COLO829 (cell line): Measurements from ENCODE around the gene KDM4B.
A peak's percentile ranks its signal among the peaks of the same experiment; 100 is the strongest.
"Not testable (repeated sequence)": the region's sequence is repeated elsewhere in the genome, so short reads cannot be mapped to it uniquely, and the experiment has no call there.

Experiments
- DNase-seq: peaks from one replicate; pipeline ENCODE4 v3.0.0; 2012; ENCODE audit warnings: low spot score

KDM4B gene

DNA sequence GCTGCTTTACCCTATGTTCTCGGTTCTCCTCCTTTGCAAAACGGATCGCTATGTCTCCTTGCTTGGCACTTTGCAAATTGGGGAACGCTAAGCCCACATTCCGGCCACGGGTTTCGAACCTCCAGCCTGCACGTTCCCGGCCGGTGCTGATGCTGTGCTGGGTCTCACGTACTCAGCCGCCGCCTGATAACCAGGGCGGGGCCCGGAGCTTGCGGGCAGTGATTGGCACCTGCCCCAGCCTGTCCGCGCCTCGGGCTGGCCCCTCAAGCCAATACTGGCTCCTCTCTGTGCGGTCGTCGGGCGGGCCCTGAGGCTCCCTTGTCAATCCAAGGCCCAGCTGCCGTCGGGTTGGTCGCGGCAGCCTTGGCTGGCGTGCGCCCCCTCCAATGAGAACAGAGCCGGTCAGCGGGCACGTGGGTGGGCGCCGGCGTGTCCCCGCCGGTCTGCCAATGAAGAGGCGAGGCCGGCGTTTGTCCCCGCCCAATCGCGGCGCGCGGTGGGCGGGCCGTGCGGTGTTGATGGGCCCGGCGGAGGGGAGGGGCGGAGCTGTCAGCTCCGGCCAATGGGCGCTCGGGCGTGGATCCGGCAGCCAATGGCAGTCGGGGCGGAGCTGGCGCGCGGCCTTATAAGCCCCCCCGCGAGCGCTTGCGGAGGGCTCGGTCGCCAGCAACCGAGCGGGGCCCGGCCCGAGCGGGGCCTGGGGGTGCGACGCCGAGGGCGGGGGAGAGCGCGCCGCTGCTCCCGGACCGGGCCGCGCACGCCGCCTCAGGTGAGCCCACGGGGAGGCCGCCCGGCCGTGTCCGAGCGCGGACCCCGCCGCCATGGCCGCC, at the start of gene KDM4B:
Gene KDM4B (plus strand): TSS at position 652 of the 830 bp plus-strand sequence. CDS start 63,778 bp downstream, outside the sequence.
- peak; percentile 97 for DNase-seq

DNA sequence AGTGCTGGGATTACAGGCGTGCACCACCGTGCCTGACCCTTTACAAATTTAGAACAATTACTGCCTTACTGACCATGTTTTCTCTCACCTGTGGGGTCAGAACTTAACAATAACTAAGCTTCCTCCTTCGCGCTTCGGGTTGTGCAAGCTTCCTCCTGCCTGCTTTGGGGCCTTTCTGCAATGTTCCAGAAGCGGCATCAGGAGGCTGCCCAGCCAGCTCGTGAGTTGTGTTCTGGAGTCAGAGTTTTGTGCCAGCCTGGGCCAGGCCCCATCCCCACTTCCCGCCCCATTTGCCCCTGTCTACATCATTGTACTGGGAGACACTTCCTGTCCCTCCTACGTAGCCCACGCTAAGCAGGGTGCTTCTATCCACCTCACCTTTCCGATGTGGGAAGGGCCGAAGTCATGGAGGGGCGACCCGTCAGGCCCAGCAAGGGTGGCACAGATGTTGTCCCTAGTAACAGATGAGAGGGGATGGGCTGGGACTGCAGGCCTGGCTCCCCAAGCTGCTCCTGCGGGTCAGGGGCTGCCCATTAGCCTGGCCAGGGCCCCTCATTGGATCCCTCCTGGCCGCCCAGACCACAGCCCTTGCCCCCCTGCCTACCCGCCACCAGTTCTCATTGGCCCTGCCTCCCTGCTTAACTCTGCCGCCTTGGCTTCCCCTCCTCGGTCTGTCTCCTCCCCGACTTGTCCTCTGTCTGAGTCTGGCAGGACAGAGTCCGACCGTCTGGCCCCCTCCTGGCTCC, 46.2 kb upstream of the KDM4B start:
- DNase-seq, result no peak

DNA sequence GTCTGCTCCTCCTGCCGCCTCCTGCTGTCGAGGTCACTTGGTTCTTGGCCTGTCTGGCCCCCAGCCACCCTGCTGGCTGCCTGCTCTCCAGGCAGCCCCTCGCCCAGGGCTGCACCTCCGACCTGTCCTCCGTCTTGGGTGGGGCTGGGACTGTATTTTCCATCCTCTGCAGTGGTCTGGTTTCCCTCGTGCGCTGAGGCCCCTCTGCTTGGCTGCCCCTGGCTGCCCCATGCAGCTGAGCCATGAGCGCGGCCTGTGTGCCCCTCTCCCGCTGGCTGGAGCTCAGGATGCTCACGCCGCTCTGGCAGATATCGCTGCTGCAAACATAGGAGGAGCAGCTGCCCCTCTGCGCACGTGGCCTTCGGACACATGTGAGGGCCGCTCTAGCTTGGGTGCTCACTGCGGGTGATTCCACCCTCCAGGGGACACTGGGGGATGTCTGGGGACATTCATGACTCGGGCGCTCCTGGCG, 45.6 kb upstream of the KDM4B start:
- DNase-seq, result no peak

DNA sequence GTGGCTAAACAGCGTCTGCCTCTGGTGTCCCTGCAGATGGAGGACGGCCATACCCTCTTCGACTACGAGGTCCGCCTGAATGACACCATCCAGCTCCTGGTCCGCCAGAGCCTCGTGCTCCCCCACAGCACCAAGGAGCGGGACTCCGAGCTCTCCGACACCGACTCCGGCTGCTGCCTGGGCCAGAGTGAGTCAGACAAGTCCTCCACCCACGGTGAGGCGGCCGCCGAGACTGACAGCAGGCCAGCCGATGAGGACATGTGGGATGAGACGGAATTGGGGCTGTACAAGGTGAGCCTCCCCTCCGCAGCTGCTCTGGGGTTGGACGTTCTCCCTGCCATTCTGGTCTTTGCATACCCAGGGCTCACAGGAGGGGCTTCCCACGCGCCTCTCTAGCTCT, 39.7 kb upstream of the KDM4B start:
- DNase-seq, result no peak

DNA sequence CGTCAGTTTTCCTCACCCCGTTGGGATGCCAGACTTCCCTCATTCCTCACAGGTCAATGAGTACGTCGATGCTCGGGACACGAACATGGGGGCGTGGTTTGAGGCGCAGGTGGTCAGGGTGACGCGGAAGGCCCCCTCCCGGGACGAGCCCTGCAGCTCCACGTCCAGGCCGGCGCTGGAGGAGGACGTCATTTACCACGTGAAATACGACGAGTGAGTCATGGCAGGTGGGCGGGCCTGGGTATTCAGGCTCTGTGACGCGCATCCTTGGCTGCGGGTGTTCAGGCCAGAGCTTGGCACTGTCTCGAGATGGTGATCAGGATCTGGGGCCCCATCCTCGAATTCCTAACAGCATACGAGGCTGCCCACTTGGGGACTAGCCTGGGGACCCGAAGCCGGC, 38.2 kb upstream of the KDM4B start:
- DNase-seq, result no peak

DNA sequence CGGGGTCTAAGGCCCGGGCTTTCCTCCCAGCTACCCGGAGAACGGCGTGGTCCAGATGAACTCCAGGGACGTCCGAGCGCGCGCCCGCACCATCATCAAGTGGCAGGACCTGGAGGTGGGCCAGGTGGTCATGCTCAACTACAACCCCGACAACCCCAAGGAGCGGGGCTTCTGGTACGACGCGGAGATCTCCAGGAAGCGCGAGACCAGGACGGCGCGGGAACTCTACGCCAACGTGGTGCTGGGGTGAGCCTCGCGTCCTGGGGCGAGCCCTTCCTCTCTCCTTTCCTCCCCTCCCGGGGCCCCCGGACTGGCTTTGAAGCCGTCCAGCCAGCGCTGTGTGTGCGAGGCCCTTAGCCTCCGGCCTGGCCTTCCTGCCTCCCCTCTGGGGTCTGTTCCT, 36.2 kb upstream of the KDM4B start:
- no peak for DNase-seq

DNA sequence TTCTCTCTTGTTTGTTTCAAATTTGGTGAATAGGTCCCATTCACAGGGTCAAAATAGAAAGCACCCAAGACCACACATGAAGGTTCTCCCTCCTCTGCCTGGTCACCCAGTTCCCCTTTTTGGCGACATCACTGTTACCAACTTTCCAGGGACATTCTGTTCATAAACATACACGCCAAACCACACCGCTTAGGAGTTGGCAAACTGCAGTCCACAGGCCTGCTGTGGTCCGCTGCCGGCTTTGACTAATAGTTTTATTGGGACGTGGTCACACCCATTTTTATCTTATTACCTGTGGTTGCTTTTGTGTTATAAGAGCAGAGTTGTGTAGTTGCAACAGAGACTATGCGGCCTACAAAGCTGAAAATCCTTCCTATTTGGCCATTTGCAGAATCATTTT, 35.4 kb upstream of the KDM4B start:
- no peak for DNase-seq

DNA sequence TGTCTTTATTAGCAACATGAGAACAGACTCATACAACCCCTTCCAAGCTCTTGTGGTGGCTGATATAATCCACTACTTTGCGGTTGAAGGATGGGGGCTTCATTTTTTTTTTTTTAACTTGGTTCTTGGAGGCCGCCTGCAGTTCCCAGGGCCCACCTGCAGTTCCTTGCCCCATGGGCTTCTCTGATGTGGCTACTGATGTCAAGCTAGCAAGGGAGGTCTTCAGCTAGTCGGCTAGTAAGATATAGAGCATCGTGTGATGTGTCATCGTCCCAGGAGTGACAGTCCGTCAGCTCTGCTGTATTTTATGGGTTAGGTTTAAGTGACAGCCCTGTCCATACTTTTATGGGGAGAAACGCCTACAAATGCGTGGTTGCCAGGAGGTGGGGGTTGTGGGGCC, 33.5 kb upstream of the KDM4B start:
- no peak for DNase-seq

DNA sequence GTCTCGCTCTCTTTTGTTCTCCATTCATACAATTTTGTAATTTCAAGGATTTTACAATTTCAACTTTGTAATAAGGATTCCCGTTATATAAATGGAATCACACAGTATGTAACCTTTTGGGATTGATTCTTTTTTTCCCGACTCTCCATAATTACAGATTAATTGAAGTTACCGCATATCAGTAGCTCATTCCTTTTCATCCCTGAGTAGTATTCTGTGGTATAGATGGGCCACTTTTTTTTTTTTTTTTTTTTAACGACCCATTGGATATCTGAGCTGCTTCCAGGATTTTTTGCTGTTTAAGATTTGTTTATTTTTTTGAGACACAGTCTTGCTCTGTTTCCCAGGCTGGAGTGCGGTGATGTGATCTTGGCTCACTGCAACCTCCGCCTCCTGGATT, 31.9 kb upstream of the KDM4B start:
- no peak for DNase-seq

DNA sequence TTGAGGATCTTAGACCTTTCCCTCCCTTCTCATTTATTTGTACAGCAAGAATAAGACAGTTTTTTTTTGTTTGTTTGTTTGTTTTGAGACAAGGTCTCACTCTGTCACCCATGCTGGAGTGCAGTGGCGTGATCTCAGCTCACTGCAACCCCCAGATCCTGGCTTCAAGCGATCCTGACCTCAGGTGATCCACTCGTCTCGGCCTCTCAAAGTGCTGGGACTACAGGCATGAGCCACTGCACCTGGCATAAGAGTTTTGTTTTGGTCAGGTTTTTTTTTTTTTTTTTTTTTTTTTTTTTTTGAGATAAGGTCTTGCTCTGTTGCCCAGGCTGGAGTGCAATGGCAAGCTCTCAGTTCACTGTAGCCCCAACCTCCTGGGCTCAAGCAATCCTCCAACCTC, 30.5 kb upstream of the KDM4B start:
- not testable (repeated sequence) for DNase-seq

DNA sequence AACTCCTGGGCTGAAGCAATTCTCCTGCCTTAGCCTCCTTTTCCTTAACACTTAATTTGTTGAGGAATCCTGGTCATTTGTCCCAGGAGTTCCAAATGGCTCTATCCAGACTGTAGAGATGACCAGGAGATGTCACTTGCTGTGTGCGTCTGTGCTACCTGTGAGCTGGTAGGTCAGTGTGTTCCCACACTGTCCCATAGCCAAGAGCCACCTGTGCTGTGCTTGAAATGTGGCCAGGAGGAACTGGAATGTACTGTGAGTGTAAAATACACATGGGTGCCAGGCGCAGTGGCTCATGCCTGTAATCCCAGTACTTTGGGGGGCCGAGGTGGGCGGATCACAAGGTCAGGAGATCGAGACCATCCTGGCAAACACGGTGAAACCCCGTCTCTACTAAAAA, 29.4 kb upstream of the KDM4B start:
- no peak for DNase-seq

DNA sequence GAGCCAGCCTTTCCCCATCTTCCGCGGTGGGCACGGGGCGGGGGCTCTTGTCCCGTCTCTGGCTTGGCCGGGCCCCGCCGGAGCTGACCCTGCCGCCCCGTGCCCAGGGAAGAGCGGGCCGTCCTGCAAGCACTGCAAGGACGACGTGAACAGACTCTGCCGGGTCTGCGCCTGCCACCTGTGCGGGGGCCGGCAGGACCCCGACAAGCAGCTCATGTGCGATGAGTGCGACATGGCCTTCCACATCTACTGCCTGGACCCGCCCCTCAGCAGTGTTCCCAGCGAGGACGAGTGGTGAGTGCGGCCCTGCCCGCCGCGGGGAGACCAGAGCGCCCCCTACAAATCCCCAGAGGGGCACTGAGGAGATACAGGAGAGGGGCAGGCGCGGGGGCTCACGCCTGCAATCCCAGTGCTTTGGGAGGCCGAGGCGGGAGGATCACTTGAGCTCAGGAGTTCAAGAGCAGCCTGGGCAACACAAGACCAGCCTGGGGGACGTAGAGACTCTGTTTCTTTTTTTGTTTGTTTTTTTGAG, 27.2 kb upstream of the KDM4B start:
- not testable (repeated sequence) for DNase-seq

DNA sequence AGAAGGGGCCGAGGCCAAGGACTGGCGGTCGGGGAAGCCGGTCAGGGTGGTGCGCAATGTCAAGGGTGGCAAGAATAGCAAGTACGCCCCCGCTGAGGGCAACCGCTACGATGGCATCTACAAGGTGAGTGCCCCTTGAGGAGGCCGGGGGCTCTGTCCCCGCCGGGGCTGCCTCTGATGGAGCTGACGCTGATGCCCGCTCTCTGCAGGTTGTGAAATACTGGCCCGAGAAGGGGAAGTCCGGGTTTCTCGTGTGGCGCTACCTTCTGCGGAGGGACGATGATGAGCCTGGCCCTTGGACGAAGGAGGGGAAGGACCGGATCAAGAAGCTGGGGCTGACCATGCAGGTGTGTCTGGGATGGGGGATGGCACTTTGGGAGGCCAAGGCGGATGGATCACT, 18.3 kb upstream of the KDM4B start:
- DNase-seq, result not testable (repeated sequence)

DNA sequence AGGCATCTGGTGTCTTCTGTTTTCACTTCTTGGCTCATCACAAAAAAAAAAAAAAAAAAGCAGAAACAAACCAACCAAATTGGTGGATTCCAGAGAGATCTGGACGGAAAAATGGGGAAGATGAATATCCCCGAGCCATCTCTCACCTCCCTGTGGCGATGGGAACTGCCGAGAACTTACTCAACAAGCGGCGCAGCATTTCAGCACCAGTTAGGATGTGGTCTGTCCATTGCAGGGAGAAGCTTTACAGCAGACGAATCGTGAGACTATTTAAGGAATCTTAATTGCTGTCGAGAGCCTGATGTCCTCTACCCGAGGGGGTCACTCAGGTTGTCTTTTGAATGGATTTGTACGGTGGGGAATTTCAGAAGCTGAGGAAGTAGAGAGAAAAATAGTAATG, 17.3 kb upstream of the KDM4B start:
- DNase-seq, result no peak

DNA sequence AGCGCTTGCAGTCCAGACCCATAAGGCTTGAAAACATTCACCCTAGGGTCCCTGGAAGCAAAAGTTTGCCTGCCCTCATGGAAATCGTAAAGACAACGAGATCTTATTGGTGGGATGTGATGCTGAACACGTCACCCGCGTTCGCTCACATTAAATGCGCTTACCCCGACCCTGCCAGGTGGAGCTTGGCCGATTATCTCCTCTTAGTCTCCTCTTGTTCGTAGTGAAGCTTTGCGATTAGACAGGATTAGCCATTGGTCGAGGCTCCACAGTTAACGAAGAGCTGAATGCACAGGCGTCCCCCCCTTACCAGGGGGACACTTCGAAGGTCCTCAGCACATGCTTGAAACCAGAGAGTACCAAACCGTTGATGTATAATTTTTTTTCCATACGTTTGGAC, 16.0 kb upstream of the KDM4B start:
- DNase-seq, result no peak

DNA sequence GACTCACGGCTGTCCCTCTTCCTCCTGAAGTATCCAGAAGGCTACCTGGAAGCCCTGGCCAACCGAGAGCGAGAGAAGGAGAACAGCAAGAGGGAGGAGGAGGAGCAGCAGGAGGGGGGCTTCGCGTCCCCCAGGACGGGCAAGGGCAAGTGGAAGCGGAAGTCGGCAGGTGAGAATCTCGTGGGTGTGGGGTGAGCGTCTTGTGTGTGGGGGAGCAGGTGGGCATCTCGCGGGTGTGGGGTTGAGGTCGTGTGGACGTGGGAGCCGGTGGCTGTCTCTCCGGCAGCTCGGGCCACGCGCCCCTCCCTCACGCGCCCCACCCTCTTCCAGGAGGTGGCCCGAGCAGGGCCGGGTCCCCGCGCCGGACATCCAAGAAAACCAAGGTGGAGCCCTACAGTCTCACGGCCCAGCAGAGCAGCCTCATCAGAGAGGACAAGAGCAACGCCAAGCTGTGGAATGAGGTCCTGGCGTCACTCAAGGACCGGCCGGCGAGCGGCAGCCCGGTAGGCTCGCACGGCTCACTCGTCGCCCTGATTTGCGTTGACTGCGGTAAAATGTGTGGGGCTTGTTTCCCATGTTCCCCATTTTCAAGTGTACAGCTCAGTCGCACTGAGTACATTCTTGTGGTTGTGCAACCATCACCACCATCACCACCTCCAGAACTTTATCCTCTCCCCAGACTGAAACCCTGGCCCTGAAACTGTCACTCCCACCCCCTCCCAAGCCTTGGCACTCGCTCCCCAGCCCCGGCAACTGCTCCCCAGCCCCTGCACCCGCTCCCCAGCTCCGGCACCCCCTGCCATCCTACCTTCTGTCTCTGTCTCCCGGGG, 14.4 kb upstream of the KDM4B start:
- DNase-seq, result not testable (repeated sequence)

DNA sequence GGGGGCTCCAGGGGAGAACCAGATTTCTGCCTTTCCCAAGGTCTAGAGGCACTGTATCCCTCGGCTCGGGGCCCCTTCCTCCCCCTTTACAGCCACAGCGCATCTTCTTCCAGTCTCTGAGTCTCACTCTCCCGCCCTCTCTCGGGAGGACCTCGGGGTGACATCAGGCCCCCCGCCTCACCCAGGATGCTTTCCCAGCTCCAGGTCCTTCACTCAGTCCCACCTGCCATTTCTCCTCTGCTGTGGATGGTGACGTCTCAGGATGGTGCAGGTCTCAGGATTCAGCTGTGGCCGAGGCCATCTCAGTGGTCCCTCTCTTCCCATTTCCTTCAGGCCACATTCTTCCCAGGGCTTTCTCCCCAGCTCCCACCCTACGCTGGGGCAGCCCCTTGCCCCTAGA, 13.6 kb upstream of the KDM4B start:
- DNase-seq, result no peak

DNA sequence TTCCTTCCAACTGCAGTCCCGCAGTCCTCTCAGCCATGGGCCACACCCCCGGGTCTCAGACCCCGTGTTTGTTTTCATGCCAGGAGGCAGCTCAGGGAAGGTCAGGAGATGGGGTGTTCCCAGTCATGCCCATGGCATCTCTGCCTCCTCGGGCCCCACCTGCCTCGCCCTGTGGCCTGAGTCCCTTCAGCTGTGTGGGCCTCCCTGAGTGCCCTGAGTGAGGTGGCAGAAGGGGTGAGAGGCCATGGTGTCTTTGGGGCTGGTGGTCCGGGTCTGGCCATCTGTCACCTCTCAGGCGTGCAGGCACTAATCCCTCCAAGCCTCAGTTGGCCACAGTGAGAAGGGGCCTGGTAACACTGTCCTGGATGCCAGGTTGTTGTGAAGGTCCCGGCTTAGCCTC, 10.9 kb upstream of the KDM4B start:
- no peak for DNase-seq

DNA sequence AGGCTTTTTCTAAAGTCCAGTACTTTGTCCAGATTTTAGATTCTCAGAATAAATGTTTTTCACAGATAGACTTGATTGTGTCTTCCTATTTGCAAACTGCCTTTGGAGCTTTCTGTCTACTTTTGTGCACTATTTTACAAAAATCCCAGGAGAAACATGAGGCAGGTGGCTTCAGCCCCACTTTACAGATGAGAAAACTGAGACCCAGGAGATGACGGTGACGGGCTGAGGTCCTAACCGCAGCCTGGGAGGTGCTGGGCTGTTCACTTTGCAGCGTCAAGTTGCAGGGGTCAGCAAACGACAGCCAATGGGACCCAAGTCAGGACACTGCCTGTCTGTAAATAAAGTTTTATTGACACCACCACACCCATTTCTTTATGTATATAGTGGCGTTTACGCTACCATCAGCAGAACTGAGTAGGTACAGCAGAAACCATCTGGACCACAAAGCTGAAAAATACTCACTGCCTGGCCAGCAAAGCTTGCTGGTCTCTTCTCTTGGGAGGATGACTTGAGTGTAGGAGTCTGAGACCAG, 6.8 kb upstream of the KDM4B start:
- DNase-seq, result no peak

DNA sequence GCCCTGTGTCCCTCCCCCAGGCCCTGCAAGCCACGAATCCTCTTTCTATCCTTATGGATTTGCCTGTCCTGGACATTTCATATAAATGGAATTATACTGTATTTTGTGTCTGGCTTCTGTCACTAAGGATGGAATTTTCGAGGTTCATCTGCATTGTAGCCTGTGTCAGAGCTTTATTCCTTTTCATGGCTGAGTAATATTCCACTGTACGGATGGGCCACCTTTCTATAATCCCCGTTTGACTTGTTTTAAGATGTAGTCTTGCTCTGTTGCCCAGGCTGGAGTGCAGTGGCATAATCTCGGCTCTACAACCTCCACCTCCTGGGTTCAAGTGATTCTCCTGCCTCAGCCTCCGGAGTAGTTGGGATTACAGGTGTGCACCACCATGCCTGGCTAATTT, 3.9 kb upstream of the KDM4B start:
- DNase-seq, result no peak

DNA sequence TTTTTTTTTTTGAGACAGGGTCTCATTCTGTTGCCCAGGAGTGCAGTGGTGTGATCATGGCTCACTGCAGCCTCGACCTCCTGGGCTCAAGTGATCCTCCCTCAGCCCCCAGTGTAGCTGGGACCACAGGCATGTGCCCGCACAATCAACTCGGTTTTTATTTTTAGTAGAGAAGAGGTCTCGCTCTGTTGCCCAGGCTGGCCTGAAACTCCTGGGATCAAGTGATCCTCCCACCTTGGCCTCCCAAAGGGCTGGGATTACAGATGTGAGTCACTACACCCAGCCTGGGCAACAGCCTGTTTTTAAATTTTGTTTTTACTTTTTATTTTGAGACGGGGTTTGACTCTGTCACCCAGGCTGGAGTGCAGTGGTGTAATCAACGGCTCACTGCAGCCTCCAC, 2.3 kb upstream of the KDM4B start:
- DNase-seq, result no peak
